COR-L47 (cell line): Measurements from ENCODE around the gene PIGQ.
"Not testable (repeated sequence)": the region's sequence is repeated elsewhere in the genome, so short reads cannot be mapped to it uniquely, and the experiment has no call there.

Source experiments
- DNase-seq: peaks from one replicate; lab custom pipeline; 2025; lab: John Stamatoyannopoulos, UW

PIGQ gene

GRCh38 chr16:586047-586644 lies 16.4 kb downstream of the PIGQ start:
- DNase-seq, result no peak

- no peak for DNase-seq
Observed at GRCh38 chr16:586645-587590, 17.1 kb downstream of the PIGQ start.

GRCh38 chr16:588639-588888 lies 18.8 kb downstream of the PIGQ start:
- DNase-seq, result peak; percentile 31

GRCh38 chr16:588889-589657 lies 19.3 kb downstream of the PIGQ start:
- DNase-seq, result peak; percentile 95

- DNase-seq, result peak; percentile 98
Observed at GRCh38 chr16:589658-590187, 20.0 kb downstream of the PIGQ start, which contains the start of gene RAB40C. TSS of gene RAB40C (plus strand) at chr16:590066. CDS start at chr16:590292, 226 bp downstream.

- no peak for DNase-seq
Observed at GRCh38 chr16:590188-590814, 20.5 kb downstream of the PIGQ start.

- DNase-seq, result no peak
Observed at GRCh38 chr16:590815-591200, 21.0 kb downstream of the PIGQ start.

GRCh38 chr16:591231-591630 lies 21.5 kb downstream of the PIGQ start:
- DNase-seq, result no peak

- DNase-seq, result no peak
Observed at GRCh38 chr16:591892-592517, 22.2 kb downstream of the PIGQ start.

GRCh38 chr16:592518-593306 lies 22.9 kb downstream of the PIGQ start:
- peak; percentile 81 for DNase-seq

GRCh38 chr16:593406-593805 lies 23.6 kb downstream of the PIGQ start:
- DNase-seq, result peak; percentile 61

GRCh38 chr16:593807-594206 lies 24.0 kb downstream of the PIGQ start:
- DNase-seq, result no peak

- DNase-seq, result no peak
Observed at GRCh38 chr16:595094-595528, 25.3 kb downstream of the PIGQ start.

- no peak for DNase-seq
Observed at GRCh38 chr16:595942-596735, 26.4 kb downstream of the PIGQ start.

- no peak for DNase-seq
Observed at GRCh38 chr16:596736-597060, 26.9 kb downstream of the PIGQ start.

GRCh38 chr16:597655-598054 lies 27.9 kb downstream of the PIGQ start:
- not testable (repeated sequence) for DNase-seq

- no peak for DNase-seq
Observed at GRCh38 chr16:598823-599739, 29.3 kb downstream of the PIGQ start.

- peak; percentile 24 for DNase-seq
Observed at GRCh38 chr16:600781-601180, 31.0 kb downstream of the PIGQ start.

GRCh38 chr16:603933-604332 lies 34.2 kb downstream of the PIGQ start:
- DNase-seq, result no peak
